Activated gamma-delta T cell treated with Interleukin-2 at 50 U/mL for 16 hours (primary cell): ENCODE data around the gene SH3TC2.

Experiments used
- DNase-seq: peaks from one replicate; pipeline ENCODE4 v3.0.0-alpha.2; 2020

Gene SH3TC2

DNA sequence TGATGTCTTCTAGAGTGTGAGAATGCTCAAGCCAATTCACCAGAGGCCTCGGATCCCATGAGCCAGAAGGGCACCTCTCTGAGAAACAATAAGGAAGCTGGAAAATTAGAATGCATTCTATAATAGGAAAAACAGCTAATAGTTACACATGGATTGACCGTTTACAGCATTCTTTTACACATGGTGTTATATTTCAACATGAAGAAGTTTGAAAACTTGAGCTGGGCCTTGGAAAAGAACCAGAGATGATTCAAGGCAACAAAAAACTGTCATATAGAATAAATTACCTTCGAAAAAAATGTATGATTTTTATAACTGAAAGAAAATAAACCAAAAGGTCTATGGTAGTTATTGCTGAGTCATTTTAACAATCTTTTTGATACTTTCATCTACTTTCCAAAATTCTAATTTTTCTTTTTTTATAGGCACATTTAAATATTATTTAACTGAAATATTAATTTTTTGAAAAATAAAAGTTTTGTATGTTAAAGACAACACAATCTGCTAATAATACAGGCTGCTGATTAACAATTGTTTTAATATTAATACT lies 6.2 kb downstream of the SH3TC2 start:
- no peak for DNase-seq

DNA sequence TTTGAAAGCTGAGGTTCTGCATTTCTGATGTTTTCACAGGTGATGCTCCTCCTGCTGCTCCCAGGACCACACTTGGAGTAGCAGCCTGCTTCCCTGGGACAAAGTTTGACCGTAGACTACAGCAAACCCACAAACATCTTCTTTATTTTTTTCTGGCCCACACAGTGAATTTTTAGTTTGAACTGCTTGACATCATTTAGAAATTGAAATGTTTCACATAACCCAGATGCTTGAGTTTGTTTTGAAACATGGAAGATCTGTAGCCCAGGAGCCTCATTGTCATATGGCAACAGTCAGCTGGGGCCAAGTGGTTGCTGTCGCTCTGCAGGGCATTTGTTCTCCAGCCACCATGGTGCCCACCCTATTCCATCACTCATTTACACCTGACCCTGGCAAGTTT lies 8.4 kb downstream of the SH3TC2 start:
- no peak for DNase-seq

- DNase-seq: no peak
These were observed 9.7 kb downstream of the SH3TC2 start for GRCh38 chr5:149053072-149053695.

- no peak for DNase-seq
These were observed 13.5 kb downstream of the SH3TC2 start for GRCh38 chr5:149049371-149049781.

GRCh38 chr5:149048811-149049210 lies 14.1 kb downstream of the SH3TC2 start:
- DNase-seq: no peak

DNA sequence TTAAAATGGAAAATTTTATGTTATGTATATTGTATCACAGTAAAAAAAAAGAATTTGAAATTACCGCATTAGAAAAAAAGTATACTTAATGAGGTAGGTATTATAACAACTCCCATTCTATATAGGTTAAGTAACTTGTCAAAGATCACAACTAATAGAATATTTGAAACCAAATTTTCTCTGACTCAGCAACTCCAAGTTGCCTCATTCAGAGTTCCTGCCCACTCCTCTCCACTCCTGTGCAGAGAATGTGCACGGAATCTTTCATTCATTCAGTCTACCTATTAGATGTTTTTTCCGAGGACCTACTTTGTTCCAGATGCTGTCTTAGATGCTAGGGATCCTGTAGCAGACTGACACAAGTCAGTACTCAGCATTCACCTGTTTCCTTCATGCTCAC lies 15.4 kb downstream of the SH3TC2 start:
- DNase-seq: no peak

GRCh38 chr5:149046196-149046829 lies 16.5 kb downstream of the SH3TC2 start:
- DNase-seq: no peak

DNA sequence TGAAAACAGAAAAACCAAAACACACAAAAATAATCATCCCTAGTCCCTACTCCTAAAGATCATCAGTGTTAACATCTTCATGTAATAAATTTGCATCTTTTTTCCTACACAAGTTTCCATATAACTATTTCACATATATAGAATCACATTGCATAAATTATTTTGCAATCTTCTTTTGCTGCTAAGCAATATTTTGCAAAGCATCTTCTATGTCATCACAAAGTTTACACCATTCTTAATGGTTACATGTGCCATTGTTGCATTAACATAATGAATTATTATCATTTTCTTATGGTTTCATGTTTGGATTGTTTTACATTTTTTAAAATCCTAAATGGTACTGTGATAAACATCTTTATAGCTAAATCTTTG lies 17.8 kb downstream of the SH3TC2 start:
- DNase-seq: no peak

- no peak for DNase-seq
These were observed 18.3 kb downstream of the SH3TC2 start for GRCh38 chr5:149044453-149045088.

DNA sequence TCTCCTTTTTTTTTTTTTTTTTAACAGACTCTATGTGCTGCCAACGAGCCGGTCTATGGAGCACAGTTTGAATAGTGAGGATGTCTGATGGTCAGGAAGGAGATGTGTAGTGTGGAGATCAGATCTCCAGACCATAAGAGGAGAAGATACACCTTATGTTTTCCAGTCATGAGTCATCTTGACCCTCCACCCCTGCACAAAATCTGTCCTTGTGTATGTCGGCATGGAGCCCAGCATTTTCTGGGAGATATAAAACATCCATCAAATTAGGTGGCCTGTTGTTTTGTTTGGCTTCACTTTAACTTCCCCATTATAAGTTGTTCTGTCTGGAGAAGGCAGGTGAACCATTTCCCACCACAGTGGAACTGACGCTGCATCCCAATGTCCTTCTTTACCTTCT lies 19.2 kb downstream of the SH3TC2 start:
- no peak for DNase-seq

DNA sequence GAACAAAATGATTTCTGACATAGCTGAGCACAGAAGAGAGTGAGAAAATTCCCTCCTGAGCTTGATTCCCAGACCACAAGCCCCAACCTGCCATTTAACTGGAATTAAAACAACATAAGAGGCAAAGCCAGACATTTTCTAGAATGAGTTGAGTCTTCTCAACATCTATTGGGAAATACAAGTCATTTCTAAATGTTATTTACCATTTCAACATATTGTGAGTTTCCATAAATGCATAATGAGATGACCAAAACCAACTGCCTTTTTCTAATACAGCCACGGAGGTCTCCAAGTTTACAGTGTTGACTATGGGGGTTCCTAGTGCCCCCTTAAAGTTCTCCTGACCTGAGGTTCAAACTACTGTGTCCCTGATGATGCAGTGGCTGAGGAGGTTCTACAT lies 20.0 kb downstream of the SH3TC2 start:
- DNase-seq: no peak

- no peak for DNase-seq
These were observed 21.6 kb downstream of the SH3TC2 start for GRCh38 chr5:149041242-149041641.

GRCh38 chr5:149040421-149040820 lies 22.4 kb downstream of the SH3TC2 start:
- DNase-seq: no peak

DNA sequence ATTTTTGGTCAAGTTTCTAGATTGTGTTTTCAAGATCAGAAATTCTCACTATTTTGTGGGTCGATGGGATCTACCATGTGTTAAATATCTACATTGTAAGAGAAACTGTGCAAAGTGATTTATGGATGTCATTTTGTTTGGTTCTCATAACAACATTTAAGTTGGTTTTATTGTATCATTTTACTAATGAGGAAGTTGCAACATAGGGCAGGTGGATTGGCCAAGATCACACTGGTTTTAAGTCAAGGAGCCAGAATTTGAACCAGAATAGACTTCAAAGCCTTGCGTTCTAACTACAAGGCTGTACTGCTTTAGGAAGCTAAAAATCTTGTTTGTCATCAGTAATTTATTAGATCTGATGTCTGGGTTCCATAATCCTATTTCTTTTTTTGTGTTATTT lies 23.4 kb downstream of the SH3TC2 start:
- no peak for DNase-seq

DNA sequence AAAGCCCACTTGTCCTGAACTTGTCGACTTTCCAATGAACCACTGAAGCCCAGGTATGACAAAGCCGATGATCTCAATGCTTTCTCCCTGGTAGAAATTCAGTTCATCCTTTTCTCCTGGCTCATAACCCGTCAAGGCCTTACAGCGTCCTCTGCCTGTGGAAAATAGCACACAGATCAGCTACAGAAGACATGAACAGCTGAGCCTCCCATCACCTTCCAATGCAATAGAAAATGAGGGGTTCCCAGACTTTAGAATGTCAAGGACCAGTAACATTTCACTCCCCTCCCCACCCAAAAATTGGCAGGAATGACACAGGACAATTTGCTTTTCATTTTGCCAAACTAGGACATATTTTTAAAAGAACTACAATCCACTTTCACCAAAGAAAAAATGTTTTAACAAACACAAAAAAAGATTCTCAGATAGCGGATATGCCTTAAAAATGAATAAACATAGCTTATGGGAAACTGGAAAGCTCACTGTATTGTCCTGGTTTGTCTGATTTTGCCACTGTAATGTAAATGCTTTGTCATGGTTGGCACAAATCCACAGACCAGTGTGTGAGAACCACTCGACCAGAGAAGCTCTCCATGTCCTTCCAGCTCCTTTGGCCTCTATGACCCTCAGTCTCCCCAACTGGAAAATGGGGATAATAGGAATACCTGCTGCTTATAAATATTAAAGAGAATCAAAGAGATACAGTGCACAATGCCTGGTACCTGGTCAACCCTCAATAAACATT lies 24.4 kb downstream of the SH3TC2 start:
- DNase-seq: no peak

DNA sequence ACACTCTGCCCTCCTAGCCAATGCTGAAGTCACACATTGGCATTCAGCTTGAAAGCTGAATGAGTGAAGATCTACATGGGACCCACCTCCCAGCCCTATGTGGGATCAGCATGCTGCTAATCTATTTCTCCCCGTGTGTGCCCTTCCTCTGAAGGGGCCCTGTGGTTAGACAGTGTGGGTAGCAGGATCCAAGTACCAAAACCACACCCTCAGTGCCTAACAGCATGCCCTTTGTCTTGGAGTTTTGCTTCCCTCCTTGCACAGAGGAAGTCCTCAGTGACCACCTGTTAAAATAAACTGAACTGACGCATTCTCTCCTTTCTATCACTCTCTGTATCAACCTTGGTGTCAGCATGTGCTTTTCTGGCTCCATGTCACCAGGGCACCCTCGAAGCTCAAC lies 25.0 kb downstream of the SH3TC2 start:
- DNase-seq: peak; percentile 5

GRCh38 chr5:149036970-149037369 lies 25.9 kb downstream of the SH3TC2 start:
- no peak for DNase-seq

DNA sequence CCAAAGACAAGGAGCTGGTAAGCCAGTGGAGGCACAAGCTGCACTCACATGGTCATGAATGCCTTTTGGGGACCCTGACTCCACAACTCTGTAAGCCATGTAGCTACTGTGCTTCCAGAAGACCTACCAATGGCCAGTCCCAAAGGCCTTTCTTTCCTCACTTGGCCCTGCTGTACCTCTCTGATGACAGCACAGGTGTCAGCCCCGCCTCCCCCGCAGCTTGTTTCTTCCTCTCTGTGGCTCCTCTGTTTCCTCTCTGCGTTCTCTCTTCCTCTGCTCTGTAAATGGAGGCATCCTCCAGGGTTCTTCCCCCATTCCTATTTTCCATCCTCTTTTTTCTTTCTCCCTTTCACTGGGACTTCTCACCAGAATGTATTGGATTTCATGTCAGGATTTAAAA lies 26.7 kb downstream of the SH3TC2 start:
- DNase-seq: no peak

DNA sequence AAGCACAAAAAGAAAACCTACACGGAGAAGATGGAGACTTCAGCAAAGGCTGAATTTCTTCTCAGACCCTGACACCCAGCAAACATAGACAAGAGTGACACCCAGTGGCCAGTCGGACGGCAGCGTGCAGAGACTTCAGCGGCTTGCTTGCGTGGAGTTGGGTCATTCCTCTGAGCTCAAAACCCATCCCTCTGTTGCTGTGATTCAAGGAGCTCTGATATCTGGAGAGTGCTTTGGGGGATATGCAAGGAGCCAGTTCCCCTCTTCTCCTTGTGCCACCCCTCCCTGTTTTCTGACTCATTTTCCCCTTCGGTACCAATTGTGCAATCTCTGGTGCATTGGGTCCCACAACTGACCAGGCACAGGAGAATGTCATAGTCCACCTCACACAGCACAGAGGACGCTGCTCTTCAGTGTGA lies 27.5 kb downstream of the SH3TC2 start:
- peak; percentile 66 for DNase-seq

DNA sequence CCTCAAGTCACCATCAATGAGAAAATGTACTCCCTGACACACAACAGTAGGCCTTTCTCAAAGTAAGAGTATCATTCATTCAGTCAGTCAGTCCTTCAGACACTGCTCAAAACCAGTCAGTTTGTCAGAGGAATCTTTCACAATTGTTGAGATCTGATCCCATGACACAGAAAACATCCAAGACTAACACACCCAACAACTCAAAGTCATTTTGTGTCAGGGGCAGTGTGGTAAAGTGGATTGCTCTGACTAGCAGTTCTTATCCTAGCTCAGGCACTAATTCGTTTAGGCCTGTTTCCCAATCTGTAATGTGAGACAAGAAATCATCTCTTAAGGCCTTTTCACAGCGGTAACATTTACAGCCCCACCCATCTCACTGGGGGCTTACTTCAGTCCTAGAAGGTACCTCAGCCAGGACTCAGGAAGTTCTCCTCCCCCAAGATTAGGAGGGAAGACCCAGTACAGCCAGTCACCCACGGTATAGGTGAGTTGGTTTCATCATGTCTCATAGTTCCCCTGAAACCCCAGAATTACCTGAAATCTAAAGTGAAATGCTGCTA lies 31.9 kb downstream of the SH3TC2 start:
- DNase-seq: no peak

DNA sequence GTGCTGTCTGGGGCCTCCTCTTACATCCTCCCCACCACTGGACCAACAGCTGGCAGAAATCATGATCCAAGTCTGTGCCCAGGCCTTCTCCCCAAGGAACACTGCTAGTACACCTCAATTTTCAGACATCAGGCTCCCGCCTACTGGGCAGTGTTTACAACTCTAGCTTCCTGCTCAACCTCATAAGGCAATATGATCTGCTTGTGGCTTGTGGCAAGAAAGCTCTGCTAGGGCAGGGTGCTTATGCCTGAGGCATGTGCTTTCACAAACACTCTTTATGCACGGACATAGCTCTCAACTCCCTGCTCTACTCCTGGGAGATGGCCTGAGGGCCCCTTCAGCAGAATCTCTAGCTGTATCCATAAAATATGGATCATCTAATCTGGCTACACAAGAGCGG lies 32.5 kb downstream of the SH3TC2 start:
- DNase-seq: no peak

GRCh38 chr5:149028984-149029383 lies 33.9 kb downstream of the SH3TC2 start:
- no peak for DNase-seq

DNA sequence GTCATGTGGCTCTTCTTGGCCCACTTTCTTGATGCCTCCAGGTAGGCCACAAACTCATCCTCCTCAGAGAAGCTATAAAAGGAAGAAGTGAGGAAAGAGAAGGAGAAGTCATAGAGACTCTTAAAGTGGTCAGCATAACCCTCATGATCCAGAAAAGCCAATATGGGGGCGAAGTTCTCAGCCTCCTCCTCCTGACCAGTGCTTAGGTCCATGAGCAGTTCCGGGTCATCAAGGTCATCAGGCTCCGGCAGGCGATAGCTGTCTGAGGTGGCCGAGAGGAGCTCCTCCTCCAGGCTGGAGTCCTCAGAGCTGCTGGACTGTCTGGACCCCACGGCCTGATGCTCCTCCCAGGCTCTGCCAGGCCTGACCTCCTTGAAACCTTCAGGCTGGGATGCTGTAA lies 34.7 kb downstream of the SH3TC2 start:
- no peak for DNase-seq
